ENCODE measurements around the gene SLC11A1.
A peak's percentile ranks its signal among the peaks of the same experiment; 100 is the strongest.

SLC11A1 gene

DNA sequence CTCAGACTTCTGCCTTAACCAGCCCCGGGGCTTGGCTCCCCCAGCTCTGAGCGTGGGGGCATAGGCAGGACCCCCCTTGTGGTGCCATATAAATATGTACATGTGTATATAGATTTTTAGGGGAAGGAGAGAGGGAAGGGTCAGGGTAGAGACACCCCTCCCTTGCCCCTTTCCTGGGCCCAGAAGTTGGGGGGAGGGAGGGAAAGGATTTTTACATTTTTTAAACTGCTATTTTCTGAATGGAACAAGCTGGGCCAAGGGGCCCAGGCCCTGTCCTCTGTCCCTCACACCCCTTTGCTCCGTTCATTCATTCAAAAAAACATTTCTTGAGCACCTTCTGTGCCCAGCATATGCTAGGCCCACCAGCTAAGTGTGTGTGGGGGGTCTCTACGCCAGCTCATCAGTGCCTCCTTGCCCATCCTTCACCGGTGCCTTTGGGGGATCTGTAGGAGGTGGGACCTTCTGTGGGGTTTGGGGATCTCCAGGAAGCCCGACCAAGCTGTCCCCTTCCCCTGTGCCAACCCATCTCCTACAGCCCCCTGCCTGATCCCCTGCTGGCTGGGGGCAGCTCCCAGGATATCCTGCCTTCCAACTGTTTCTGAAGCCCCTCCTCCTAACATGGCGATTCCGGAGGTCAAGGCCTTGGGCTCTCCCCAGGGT, 23.1 kb downstream of the SLC11A1 start:
- DNase-seq (ENCODE audit: low read depth, low spot score) = no peak

- no peak for DNase-seq (ENCODE audit: low read depth, low spot score)
Observed at GRCh38 chr2:218405746-218406208, 23.7 kb downstream of the SLC11A1 start.

DNA sequence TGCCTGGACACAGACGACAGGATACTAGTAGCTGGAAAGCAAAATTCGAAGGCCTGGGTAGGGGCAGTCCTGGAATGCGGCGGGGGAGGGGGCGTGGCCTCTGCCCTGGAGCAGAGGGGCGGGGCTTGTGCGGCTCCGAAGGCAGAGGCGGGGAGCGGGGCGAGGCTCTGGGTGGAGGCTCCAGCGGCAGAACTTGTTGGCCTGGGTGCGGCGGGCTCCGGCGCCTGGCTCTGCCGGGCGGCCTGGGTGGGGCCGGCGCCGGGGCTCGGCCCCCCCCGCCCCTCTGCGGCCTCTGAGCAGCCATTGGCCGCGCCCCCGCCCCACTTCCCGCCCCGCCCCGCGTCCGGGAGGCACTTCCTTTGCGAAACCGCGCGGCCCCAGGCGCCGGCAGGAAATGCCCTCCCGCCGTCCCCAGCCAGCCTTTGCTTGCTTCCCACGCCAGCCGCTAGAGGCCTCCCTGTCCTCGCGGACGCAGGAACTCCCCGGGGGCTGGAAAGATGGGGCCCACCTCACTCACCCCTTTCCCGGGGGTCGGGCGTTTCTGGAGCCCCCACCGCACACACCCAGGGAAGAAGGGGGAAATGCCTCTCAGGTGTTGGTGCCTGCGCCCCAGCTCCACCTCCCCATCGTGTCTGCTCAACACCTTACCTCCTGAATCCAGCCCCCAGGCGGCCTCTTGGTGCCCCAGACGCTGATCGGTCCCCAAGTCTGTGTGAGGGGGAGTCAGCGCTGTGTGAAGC, 24.3 kb downstream of the SLC11A1 start:
- DNase-seq (ENCODE audit: low read depth, low spot score) = peak; percentile 68

DNA sequence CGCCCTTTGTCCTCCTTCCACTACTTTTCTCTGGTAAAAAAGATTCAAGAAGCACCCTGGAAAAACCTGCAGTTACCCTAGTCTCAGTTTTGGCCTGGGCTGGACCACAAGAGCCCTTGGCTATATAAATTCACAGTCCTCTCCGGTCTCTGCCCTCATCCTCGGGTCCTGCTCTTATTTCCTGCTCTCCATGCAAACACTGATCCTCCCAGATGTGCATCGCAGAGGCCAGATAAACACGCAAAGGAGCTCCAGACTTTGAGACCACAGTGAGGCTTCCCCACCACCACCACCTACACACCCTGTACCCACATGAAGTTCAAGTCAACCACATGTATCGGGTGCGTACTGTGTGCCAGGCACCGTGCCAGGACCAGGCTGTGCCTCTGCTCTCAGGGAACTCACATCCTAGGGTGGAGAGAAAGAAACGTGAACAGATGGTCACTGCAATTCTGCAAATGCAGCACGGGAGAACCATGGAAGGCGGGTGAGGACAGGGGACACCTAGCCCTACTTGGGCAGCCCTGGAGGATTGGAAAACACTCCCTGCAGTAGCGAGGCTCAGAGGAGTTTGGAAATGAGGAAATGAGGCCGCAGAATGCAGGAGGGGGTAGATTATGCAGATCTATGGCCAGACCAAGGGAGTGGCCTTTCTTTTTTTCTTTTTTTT, 25.0 kb downstream of the SLC11A1 start:
- DNase-seq (ENCODE audit: low read depth, low spot score) = no peak

DNA sequence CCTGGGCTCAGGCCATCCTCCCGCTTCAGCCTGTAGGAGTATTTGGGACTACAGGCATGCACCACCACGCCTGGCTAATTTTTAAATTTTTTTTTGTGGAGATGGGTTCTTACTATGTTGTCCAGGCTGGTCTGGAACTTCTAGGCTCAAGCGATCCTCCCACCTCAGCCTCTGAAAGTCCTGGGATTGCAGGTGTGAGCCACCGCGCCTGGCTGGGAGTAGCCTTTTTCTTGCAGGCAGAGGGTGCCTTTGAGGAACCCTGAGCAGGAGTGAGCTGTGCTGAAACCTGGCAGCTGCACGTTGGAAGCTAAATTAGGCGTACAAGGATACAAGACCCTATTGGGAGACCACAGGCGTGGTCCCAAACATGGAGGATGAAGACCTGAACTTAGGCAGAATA, 25.6 kb downstream of the SLC11A1 start:
- no peak for DNase-seq (ENCODE audit: low read depth, low spot score)

GRCh38 chr2:218418321-218418716, 36.2 kb downstream of the SLC11A1 start:
- no peak for DNase-seq (ENCODE audit: low read depth, low spot score)

DNA sequence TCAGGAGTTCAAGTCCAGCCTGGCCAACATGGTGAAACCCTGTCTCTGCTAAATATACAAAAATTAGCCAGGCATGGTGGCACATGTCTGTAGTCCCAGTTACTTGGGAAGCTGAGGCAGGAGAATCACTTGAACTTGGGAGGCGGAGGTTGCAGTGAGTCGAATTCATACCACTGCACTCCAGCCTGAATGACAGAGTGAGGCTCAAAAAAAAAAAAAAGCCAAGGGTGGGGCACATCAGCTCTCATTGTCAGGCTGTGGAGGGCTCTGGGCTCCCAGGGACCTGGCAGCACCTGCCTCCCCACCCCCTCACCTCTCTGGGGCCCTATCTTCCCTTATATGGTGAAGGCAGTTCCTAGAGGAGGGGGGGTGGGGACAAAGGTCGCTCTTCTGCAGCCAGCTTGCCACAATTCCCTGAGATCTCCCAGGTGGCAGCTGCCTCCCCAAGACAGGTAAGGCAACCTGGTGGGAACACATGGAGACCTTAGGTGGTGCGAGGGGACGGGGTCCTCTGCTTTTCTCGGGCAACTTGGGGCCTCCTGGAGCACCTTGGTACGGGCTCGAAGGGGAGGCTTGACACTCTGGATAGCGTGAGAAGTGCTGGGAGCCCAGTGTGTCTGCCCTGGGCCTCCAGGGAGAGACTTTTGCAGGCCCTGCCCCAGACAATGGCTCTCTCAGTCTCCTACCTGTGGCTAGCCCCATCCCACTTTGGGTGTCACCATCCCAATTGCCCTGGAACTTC, 36.8 kb downstream of the SLC11A1 start, which contains the start of gene VIL1:
TSS of gene VIL1 (plus strand) at position 407 of the 742 bp plus-strand sequence. CDS start 4,656 bp downstream, outside the sequence.
- no peak for DNase-seq (ENCODE audit: low read depth, low spot score)

GRCh38 chr2:218419630-218420216, 37.6 kb downstream of the SLC11A1 start:
- DNase-seq (ENCODE audit: low read depth, low spot score) = no peak

- DNase-seq (ENCODE audit: low read depth, low spot score) = no peak
Observed at GRCh38 chr2:218421027-218421426, 39.0 kb downstream of the SLC11A1 start.

- no peak for DNase-seq (ENCODE audit: low read depth, low spot score)
Observed at GRCh38 chr2:218422403-218423086, 40.5 kb downstream of the SLC11A1 start.

GRCh38 chr2:218423584-218423983, 41.5 kb downstream of the SLC11A1 start:
- DNase-seq (ENCODE audit: low read depth, low spot score) = no peak

DNA sequence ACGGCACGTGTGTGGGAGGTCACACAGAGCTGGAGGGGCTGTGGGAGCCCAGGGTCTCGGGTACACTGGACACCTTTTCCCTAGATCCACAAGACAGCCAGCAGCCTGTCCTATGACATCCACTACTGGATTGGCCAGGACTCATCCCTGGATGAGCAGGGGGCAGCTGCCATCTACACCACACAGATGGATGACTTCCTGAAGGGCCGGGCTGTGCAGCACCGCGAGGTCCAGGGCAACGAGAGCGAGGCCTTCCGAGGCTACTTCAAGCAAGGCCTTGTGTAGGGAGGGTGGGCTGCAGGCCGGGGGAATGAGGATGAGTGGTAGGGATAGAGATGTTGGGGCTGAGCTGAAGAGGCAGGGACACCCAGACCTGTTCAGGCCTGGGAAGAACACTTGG, 43.5 kb downstream of the SLC11A1 start:
- no peak for DNase-seq (ENCODE audit: low read depth, low spot score)

DNA sequence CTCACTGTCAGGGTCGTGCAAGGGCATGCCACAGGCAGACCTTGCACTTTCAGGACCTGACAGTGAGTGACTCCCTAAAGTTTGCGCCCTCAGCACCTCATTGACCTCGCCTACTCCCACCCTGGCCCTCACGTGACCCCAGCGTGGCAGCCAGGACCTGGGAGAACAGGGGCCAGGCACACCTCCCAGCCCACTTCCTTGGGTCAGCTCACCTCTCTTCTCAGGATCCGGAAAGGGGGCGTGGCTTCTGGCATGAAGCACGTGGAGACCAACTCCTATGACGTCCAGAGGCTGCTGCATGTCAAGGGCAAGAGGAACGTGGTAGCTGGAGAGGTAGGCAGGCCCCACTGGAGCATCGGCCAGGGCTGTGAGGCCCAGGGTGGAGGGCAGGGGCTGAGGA, 45.7 kb downstream of the SLC11A1 start:
- DNase-seq (ENCODE audit: low read depth, low spot score) = no peak

GRCh38 chr2:218428846-218429558, 46.9 kb downstream of the SLC11A1 start:
- DNase-seq (ENCODE audit: low read depth, low spot score) = no peak

- DNase-seq (ENCODE audit: low read depth, low spot score) = no peak
Observed at GRCh38 chr2:218429911-218430692, 48.0 kb downstream of the SLC11A1 start.

- no peak for DNase-seq (ENCODE audit: low read depth, low spot score)
Observed at GRCh38 chr2:218430721-218431120, 48.6 kb downstream of the SLC11A1 start.

DNA sequence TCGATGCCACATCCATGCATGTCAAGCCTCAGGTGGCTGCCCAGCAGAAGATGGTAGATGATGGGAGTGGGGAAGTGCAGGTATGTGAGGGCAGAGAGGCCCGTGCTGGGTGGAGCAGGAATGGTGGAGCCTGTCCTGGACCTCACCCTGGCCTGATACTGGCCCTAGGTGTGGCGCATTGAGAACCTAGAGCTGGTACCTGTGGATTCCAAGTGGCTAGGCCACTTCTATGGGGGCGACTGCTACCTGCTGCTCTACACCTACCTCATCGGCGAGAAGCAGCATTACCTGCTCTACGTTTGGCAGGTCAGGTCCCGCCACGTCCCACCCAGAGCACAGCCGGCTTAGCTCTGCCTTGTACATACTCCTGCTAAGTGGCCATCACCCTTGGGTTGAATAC, 49.8 kb downstream of the SLC11A1 start:
- DNase-seq (ENCODE audit: low read depth, low spot score) = no peak

- DNase-seq (ENCODE audit: low read depth, low spot score) = no peak
Observed at GRCh38 chr2:218432676-218433365, 50.7 kb downstream of the SLC11A1 start.

- no peak for DNase-seq (ENCODE audit: low read depth, low spot score)
Observed at GRCh38 chr2:218434456-218434855, 52.4 kb downstream of the SLC11A1 start.

All from activated naive CD8-positive, alpha-beta T cell treated with anti-CD3 and anti-CD28 coated beads, Interleukin-2, amount 50 U/mL, for 16 hours (primary cell).